Common myeloid progenitor, CD34-positive (primary cell): ENCODE measurements around the gene MAPK8.

Experiments
- CTCF ChIA-PET: fragments of 350-600 bp; sonication (Branson Sonifier 250); formaldehyde crosslinking; loops from one replicate; lab custom pipeline; 2021; ENCODE audit warnings: antibody characterized with exemption; lab: Charles Lee
- POLR2A ChIA-PET: fragments of 350-600 bp; sonication (Branson Sonifier 250); formaldehyde crosslinking; loops from one replicate; lab custom pipeline; 2021; ENCODE audit warnings: antibody characterized with exemption; lab: Charles Lee
- DNase-seq, 3 donors: peaks; one replicate each; pipeline versions ENCODE4 v3.0.0 to v3.0.0-alpha.2; 2013
- H3K27ac ChIP-seq, 2 experiments: 1 replicate in 1 of 2; 2 replicates in 1 of 2; pipeline ENCODE4 v1.7.0; 2013; ENCODE audit warnings: inconsistent platforms in 2 of 2, low read length in 2 of 2, mild to moderate bottlenecking in 2 of 2, low read depth in 1 of 2, moderate library complexity in 1 of 2; ENCODE audit not compliant: severe bottlenecking in 2 of 2, insufficient read depth in 1 of 2, poor library complexity in 1 of 2
- H3K27me3 ChIP-seq, 5 experiments: replicated peaks in 2 of 5; 1 replicate in 3 of 5; 2 replicates in 2 of 5; pipeline versions ENCODE4 v1.6.1 to v1.7.0; 2013; ENCODE audit warnings: low read length in 4 of 5, mild to moderate bottlenecking in 2 of 5, moderate library complexity in 2 of 5, inconsistent platforms in 1 of 5; ENCODE audit not compliant: insufficient read depth in 5 of 5, control insufficient read depth in 4 of 5
- H3K36me3 ChIP-seq, 4 experiments: 1 replicate in 2 of 4; 2 replicates in 2 of 4; pipeline versions ENCODE4 v1.6.1 to v1.7.0; 2013; ENCODE audit warnings: low read length in 3 of 4, control low read depth in 1 of 4, mild to moderate bottlenecking in 1 of 4; ENCODE audit not compliant: control insufficient read depth in 4 of 4, insufficient read depth in 4 of 4
- H3K4me1 ChIP-seq, 4 experiments: 1 replicate in 3 of 4; 2 replicates in 1 of 4; pipeline versions ENCODE4 v1.6.1 to v1.7.1; 2013; ENCODE audit warnings: low read length in 3 of 4, mild to moderate bottlenecking in 3 of 4, control low read depth in 1 of 4, inconsistent platforms in 1 of 4, moderate library complexity in 1 of 4; ENCODE audit not compliant: control insufficient read depth in 4 of 4, insufficient read depth in 4 of 4; ENCODE audit errors: control extremely low read depth in 1 of 4
- H3K4me3 ChIP-seq, 7 experiments: 1 replicate in 4 of 7; 2 replicates in 3 of 7; pipeline versions ENCODE4 v1.5.1 to v1.7.0; 2013; ENCODE audit warnings: mild to moderate bottlenecking in 7 of 7, low read length in 6 of 7, moderate library complexity in 6 of 7, inconsistent platforms in 2 of 7, low read depth in 2 of 7, control low read depth in 1 of 7; ENCODE audit not compliant: insufficient read depth in 4 of 7, control insufficient read depth in 1 of 7; ENCODE audit errors: extremely low read depth in 1 of 7
- H3K9me3 ChIP-seq, 5 experiments: 1 replicate in 4 of 5; 2 replicates in 1 of 5; pipeline versions ENCODE4 v1.6.1 to v1.7.1; 2013; ENCODE audit warnings: low read length in 4 of 5, mild to moderate bottlenecking in 2 of 5, inconsistent platforms in 1 of 5, low read depth in 1 of 5, moderate library complexity in 1 of 5; ENCODE audit not compliant: control insufficient read depth in 4 of 5, insufficient read depth in 2 of 5; ENCODE audit errors: control extremely low read depth in 1 of 5
- WGBS: methylation state at CpG from one replicate; pipeline ENCODE4 v1.1.5; 2013; ENCODE audit not compliant: insufficient coverage; 5-methylcytosine and 5-hydroxymethylcytosine counted together

MAPK8 gene

DNA sequence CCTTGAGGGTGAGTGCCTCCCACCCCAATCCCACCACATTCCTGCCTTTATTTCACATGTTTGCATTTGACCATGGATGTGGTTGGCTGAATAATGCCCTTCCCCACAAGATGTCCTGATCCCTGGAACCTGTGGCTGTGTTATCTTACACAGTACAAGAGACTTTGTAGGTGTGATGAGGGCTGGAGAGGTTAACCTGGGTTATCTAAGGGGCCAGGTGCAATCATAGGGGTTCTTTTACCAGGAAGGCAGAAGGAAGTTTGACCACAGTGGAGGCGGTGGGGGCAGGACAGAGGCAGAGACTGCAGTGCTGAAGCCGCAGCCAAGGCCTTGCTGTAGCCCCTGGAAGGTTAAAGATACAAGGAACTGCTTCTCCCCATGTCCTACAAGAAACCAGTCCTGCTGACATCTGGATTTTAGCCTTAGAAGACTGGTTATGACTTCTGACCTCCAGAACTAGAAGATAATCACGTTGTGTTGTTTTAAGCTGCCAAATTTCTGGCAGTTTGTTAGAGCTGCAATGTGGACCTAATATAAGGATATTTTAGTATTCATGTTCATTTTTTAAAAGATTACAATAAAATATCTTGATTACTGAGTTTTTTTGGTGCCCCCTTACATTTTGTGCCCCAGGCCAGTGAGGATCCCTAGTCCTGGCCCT lies 161.8 kb downstream of the MAPK8 start:
- ChIA-PET POLR2A (interaction anchor here (0.7 to 2.1 kb wide), 4 partner anchors 13 to 26 kb away, joined by 3 to 7 read pairs (median 5); no protein-coding TSS in a partner anchor), CTCF (interaction anchor here (0.8 to 32.1 kb wide), 8 partner anchors 8 to 107 kb away, joined by 3 to 615 read pairs (median 6); no protein-coding TSS in a partner anchor)
- peak in 2 of 3 donors; percentile 59 to 74 for DNase-seq

DNA sequence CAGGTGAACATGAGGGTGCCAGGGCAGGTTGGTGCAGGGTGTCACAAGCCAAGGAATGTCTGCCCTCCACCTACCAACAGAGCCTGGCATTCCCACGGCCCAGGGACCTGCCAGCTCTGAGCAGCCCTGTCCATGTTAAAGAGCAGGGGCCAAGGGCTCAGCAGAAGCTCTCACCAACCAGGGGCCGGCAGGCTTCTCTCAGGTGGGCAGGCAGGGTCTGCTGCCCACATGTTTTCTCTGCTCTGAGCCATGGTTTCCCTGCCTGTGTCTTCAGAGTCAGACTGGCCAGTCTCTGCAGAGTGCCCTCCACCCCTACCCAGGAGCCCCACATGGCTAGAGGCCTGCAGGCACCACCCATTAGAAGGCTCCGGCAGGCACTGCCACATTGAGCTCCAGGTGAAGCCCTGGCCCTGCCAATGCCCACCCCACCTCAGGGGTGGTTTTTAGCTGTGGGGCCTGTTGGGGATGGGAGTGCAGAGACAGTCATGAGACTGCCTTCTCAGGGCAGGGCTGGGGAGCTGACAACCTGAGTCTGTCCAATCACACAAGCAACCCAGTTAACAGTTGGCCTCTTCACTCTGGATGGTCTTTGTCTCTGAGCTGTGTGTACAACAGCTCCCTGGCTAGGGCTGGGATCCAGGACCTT lies 162.5 kb downstream of the MAPK8 start:
- Histone ChIP-seq H3K27me3 (no peaks in the 10 kb centered on the region), H3K4me1 (peaks cover 8 to 93% (median 82%) of the 10 kb centered on the region in 4 experiments), H3K27ac (peak overlapping the region; percentile 86 to 93), H3K36me3 (peaks cover 2 to 7% (median 5%) of the 10 kb centered on the region in 4 experiments), H3K9me3 (no peaks in the 10 kb centered on the region), H3K4me3 (peak overlapping the region in 4 of 7 experiments; percentile 21 to 43 (median 38))
- POLR2A ChIA-PET = interaction anchor here (0.7 to 2.1 kb wide), 3 partner anchors 13 to 25 kb away, joined by 4 to 7 read pairs (median 6); no protein-coding TSS in a partner anchor
- WGBS = 55% methylated on average over 3 of the region's 3 CpGs
- no peak for DNase-seq
- CTCF ChIA-PET = interaction anchor here (0.7 to 32.1 kb wide), 13 partner anchors 10 to 108 kb away, joined by 3 to 615 read pairs (median 4); no protein-coding TSS in a partner anchor

More for the DNA sequence above, 161.8 kb downstream of the MAPK8 start:
- H3K27ac ChIP-seq = peak overlapping the region; percentile 86 to 93
- peak overlapping the region in 3 of 7 experiments; percentile 8 to 42 (median 35) for H3K4me3 ChIP-seq
- no peaks in the 10 kb centered on the region for H3K27me3 ChIP-seq
- WGBS = 0% methylated on average over 1 of the region's 3 CpGs
- peaks cover 0 to 10% (median 4%) of the 10 kb centered on the region in 4 experiments for H3K36me3 ChIP-seq
- no peaks in the 10 kb centered on the region for H3K9me3 ChIP-seq
- H3K4me1 ChIP-seq = peaks cover 8 to 94% (median 87%) of the 10 kb centered on the region in 4 experiments

DNA sequence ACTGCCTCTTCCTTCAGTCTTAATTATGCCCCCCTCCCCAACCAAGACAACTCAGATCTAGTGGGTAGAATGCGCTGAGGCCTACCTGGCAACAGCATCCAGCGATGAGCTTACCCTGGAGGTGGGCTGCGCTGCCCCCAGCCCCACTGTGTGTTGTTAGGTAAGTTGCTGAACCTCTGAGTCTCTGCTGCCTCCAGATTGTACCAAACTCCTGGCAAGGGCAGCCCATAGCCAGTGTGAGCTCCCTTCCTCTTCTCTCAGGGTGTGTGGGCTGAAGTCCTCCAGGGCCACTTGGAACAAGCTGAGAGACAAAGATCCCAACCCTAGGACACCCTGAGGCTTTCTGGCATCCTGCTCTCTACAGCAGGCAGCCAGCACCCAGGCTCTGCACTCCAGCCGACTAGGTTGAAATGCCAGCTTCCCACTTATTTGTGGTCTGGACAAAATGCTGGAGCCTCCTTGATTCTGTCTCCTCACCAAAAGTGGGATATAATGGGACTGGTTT lies 163.1 kb downstream of the MAPK8 start:
- H3K9me3 ChIP-seq = no peaks in the 10 kb centered on the region
- H3K27ac ChIP-seq = peak overlapping the region; percentile 86 to 93
- ChIA-PET POLR2A (interaction anchor here (0.7 to 2.1 kb wide), 5 partner anchors 9 to 24 kb away, joined by 3 to 10 read pairs (median 4); no protein-coding TSS in a partner anchor), CTCF (interaction anchor here (0.7 to 32.1 kb wide), 14 partner anchors 10 to 108 kb away, joined by 3 to 615 read pairs (median 4); no protein-coding TSS in a partner anchor)
- peak overlapping the region in 3 of 7 experiments; percentile 11 to 35 (median 30) for H3K4me3 ChIP-seq
- H3K4me1 ChIP-seq = peaks cover 8 to 87% (median 81%) of the 10 kb centered on the region in 4 experiments
- H3K27me3 ChIP-seq = no peaks in the 10 kb centered on the region
- DNase-seq = peak in 2 of 3 donors; percentile 36 to 56
- WGBS = 66% methylated on average over 4 of the region's 4 CpGs
- H3K36me3 ChIP-seq = peaks cover 2 to 7% (median 5%) of the 10 kb centered on the region in 4 experiments

DNA sequence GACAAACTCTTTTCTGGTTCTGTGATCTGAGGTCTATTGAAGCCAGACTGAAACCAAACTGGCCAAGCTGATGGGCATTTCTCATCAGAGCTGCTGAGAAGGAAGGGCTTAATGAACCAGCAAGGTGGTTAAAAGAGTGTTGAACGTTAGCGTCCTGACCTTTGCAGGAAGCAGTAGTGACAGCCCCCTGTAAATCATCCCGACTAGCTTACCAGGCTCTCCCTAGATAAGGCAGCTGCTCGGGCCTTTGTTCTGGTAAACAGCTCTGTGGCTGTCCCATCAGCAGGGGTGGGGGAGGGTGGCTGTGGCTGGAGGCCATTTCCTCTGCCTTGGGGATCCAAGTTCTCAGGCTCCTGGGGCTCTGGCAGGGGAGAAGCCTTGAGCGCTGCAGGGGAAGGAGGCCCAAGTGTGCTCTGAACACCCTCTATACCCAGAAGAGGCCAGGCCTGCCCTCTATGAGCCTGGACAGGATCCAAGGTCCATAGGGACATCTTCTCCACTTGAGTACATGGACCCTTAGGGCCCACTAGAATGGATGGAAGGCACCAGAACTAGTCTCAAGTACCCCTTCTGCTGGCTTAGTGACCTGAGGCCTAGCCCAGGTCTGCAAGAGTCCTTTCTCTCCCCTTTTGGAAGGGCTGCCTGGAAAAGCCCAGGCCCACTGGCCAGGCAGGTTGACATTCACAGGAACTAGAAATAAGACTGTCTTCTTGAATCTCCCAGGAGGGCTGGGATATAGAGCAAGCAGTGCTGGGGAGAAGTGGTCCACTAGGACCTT lies 163.8 kb downstream of the MAPK8 start:
- WGBS = no CpG with 5 or more reads among the region's 5 CpGs
- H3K27me3 ChIP-seq = no peaks in the 10 kb centered on the region
- H3K27ac ChIP-seq = peak overlapping the region; percentile 86 to 93
- H3K9me3 ChIP-seq = no peaks in the 10 kb centered on the region
- ChIA-PET CTCF (interaction anchor here (1.0 to 32.1 kb wide), 11 partner anchors 11 to 106 kb away, joined by 3 to 615 read pairs (median 5); no protein-coding TSS in a partner anchor), POLR2A (interaction anchor here (0.7 to 2.1 kb wide), 7 partner anchors 10 to 36 kb away, joined by 3 to 10 read pairs (median 4); no protein-coding TSS in a partner anchor)
- peak overlapping the region in 4 of 7 experiments; percentile 11 to 43 (median 19) for H3K4me3 ChIP-seq
- DNase-seq = peak; percentile 90 to 99 (median 98)
- H3K4me1 ChIP-seq = peaks cover 10 to 87% (median 81%) of the 10 kb centered on the region in 4 experiments
- H3K36me3 ChIP-seq = peaks cover 2 to 7% (median 5%) of the 10 kb centered on the region in 4 experiments

DNA sequence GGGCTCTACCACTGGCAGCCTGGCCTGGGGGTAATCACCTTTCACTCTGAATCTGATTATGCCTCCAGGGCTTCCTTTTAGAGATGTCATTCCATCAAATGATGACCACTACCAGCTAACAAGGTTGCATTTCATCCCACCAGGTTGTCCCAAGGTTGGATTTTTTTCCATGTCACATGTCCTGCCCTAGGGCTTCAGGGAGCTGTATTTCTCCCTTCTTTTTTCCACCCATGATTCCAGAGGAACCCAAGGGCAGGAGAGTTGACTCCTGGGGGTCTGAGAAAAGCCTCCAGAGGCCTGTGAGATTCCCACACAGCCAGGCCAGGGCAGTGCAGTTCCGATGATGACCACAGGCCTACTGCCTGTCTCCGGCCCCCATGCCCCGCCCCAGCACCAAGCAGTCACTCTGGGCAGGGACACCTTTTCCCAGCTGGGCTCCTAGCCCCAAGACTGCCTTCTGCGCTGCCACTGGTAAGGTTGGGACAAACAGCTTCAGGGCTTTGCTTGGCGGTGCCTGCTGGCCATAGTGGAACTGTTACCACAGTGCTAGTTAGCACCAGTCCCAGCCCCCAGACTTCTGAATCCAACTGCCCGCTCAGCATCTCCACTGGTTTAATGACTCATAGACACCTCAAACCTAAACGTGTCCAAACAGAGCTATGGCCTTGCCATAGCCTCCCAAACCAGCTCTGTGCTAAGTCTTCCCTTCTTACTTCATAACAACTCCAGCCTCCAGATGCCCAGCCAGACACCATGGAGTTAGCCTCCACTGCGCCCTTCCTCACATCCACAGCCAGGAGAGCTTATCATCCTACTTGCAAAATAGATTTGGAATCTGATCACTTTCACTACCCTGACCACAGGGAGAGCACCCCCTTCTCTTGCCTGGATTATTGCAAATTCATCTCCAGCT lies 164.7 kb downstream of the MAPK8 start:
- Histone ChIP-seq H3K27ac (peak overlapping the region; percentile 86 to 93), H3K4me3 (peak overlapping the region in 4 of 7 experiments; percentile 8 to 35 (median 16)), H3K4me1 (peaks cover 14 to 87% (median 81%) of the 10 kb centered on the region in 4 experiments), H3K27me3 (no peaks in the 10 kb centered on the region), H3K36me3 (peaks cover 2 to 11% (median 7%) of the 10 kb centered on the region in 4 experiments), H3K9me3 (no peaks in the 10 kb centered on the region)
- peak in 2 of 3 donors; percentile 45 to 56 for DNase-seq
- whole genome bisulfite sequencing = 87% methylated on average over 8 of the region's 8 CpGs
- ChIA-PET CTCF (interaction anchor here (0.8 to 32.1 kb wide), 8 partner anchors 10 to 110 kb away, joined by 3 to 615 read pairs (median 5); no protein-coding TSS in a partner anchor), POLR2A (interaction anchor here (1.0 to 2.0 kb wide), 3 partner anchors 11 to 35 kb away, joined by 3 to 10 read pairs (median 4); no protein-coding TSS in a partner anchor)
